Right atrium auricular region (tissue), 2 donors: Measurements from ENCODE around the gene CACNA2D3. TPM values are rescaled to one million over a fixed set of nuclear protein-coding genes. Genes with fewer than 3 reads are reported as not detected.

ENCODE experiments used
- DNase-seq: peaks from one replicate; pipeline ENCODE4 v3.0.0-alpha.2; 2019; ENCODE audit warnings: low spot score
- H3K27ac ChIP-seq, 2 donors: fragments of 200-600 bp; sonication (generic); 1 replicate in 1 of 2; 2 replicates in 1 of 2; pipeline ENCODE4 v1.5.1; 2016 to 2019
- H3K27me3 ChIP-seq, 2 donors: fragments of 200-600 bp; sonication (generic); one replicate each; pipeline versions ENCODE4 v1.5.1 to v1.6.0; 2017 to 2019
- H3K36me3 ChIP-seq: fragments of 200-600 bp; sonication (generic); one replicate; pipeline ENCODE4 v1.5.1; 2016
- H3K4me1 ChIP-seq, 2 donors: fragments of 200-600 bp; sonication (generic); one replicate each; pipeline versions ENCODE4 v1.5.1 to v1.6.0; 2017 to 2019
- H3K4me3 ChIP-seq, 2 donors: fragments of 200-600 bp; sonication (generic); 1 replicate in 1 of 2; 2 replicates in 1 of 2; pipeline ENCODE4 v1.5.1; 2017 to 2019; ENCODE audit warnings: mild to moderate bottlenecking in 1 of 2, moderate library complexity in 1 of 2
- H3K9me3 ChIP-seq, 2 donors: fragments of 200-600 bp; sonication (generic); one replicate each; pipeline ENCODE4 v1.5.1; 2019
- CTCF ChIP-seq, 2 donors: fragments of 200-600 bp; sonication (generic); IDR thresholded peaks; one replicate each; pipeline ENCODE4 v1.5.1; 2019; ENCODE audit warnings: antibody characterized with exemption in 2 of 2
- total RNA-seq, 2 donors: library from RNA; depleted of rRNA; stranded (reverse); fragments of >200 nt; gene quantifications; one replicate each; pipeline ENCODE4 v1.1.0, GENCODE V29; 2016

Gene CACNA2D3
- total RNA-seq, 2 donors from 2014 or later, result 10.9 to 17.2 TPM

DNA sequence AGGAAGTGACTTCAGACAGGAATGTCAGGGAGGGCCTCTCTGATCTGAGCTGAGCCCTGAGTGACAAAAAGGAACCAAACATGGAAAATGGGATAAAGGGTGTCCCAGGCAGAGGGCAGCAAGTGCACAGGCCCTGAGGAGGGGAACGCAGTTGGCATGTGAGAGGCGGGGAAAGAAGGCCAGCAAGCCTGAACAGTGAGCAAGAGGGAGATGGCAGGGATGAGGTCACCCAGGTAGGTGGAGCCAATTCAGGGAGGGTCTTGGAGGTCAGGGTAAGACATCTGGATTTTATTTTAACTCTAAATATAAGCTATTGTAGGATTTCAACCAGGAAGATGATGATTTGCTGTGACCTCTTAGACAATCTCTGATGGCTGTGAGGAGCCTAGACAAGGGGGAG, 637.8 kb downstream of the CACNA2D3 start:
- no peak for TF ChIP-seq CTCF (IDR thresholded peaks at IDR 0.05)
- Histone ChIP-seq H3K4me1 (no peaks in the 10 kb centered on the region), H3K27ac (no peak overlapping the region), H3K9me3 (no peaks in the 10 kb centered on the region), H3K4me3 (no peak overlapping the region), H3K36me3 (no peaks in the 10 kb centered on the region), H3K27me3 (no peaks in the 10 kb centered on the region)
- no peak for DNase-seq

GRCh38 chr3:54761637-54762036, 639.3 kb downstream of the CACNA2D3 start:
- no peak for TF ChIP-seq CTCF (IDR thresholded peaks at IDR 0.05)
- DNase-seq, result no peak
- no peak overlapping the region for H3K4me3 ChIP-seq
- no peaks in the 10 kb centered on the region for H3K9me3 ChIP-seq
- H3K36me3 ChIP-seq, result no peaks in the 10 kb centered on the region
- no peaks in the 10 kb centered on the region for H3K27me3 ChIP-seq
- H3K27ac ChIP-seq, result no peak overlapping the region
- no peaks in the 10 kb centered on the region for H3K4me1 ChIP-seq

DNA sequence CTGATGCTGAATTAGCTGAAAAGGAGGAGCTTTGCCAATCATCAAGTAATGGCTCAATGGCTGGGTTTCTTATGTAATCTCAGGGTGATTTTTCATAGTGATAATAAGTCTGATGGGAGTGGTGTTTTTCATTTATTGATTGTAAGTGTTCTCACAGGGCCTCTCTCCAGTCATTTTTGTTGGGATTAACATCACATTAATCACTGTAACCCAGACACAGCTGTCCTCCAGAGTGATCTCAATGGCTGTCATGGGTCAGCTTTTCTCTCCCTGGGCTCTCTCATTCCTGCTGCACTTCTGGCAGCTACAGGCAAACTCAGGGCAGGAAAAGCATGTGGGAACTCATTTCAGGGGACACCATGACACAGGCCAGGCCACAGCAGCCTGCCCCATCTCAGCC, 642.6 kb downstream of the CACNA2D3 start:
- no peak for TF ChIP-seq CTCF (IDR thresholded peaks at IDR 0.05)
- H3K4me1 ChIP-seq, result no peaks in the 10 kb centered on the region

GRCh38 chr3:54771050-54771449, 648.7 kb downstream of the CACNA2D3 start:
- H3K9me3 ChIP-seq, result no peaks in the 10 kb centered on the region
- no peak for TF ChIP-seq CTCF (IDR thresholded peaks at IDR 0.05)
- no peak overlapping the region for H3K27ac ChIP-seq
- H3K27me3 ChIP-seq, result no peaks in the 10 kb centered on the region
- no peak overlapping the region for H3K4me3 ChIP-seq
- no peaks in the 10 kb centered on the region for H3K36me3 ChIP-seq
- no peaks in the 10 kb centered on the region for H3K4me1 ChIP-seq
- no peak for DNase-seq

More for the DNA sequence above, 642.6 kb downstream of the CACNA2D3 start:
- no peak for DNase-seq
- H3K27ac ChIP-seq, result no peak overlapping the region
- H3K27me3 ChIP-seq, result no peaks in the 10 kb centered on the region
- H3K9me3 ChIP-seq, result no peaks in the 10 kb centered on the region
- no peaks in the 10 kb centered on the region for H3K36me3 ChIP-seq
- H3K4me3 ChIP-seq, result no peak overlapping the region

GRCh38 chr3:54772051-54772450, 649.7 kb downstream of the CACNA2D3 start:
- Histone ChIP-seq H3K36me3 (no peaks in the 10 kb centered on the region), H3K27ac (no peak overlapping the region), H3K4me1 (no peaks in the 10 kb centered on the region), H3K27me3 (no peaks in the 10 kb centered on the region), H3K9me3 (no peaks in the 10 kb centered on the region), H3K4me3 (no peak overlapping the region)
- DNase-seq, result no peak
- no peak for TF ChIP-seq CTCF (IDR thresholded peaks at IDR 0.05)

GRCh38 chr3:54772746-54773145, 650.4 kb downstream of the CACNA2D3 start:
- DNase-seq, result no peak
- Histone ChIP-seq H3K36me3 (no peaks in the 10 kb centered on the region), H3K27ac (no peak overlapping the region), H3K9me3 (no peaks in the 10 kb centered on the region), H3K27me3 (no peaks in the 10 kb centered on the region), H3K4me3 (no peak overlapping the region), H3K4me1 (peaks cover 0 to 3% of the 10 kb centered on the region in 2 donors)
- TF ChIP-seq CTCF (IDR thresholded peaks at IDR 0.05), result no peak
